HG02840 (cell line): Measurements from ENCODE around the gene KIF16B.

ENCODE experiments used
- ATAC-seq: cut with Tn5 transposase; IDR thresholded peaks from one replicate; pipeline ENCODE4 v1.9.1; 2021; ENCODE audit warnings: mild to moderate bottlenecking, moderate library complexity, moderate number of reproducible peaks; ENCODE audit not compliant: unreplicated experiment, low FRiP score

Gene KIF16B

GRCh38 chr20:16486532-16486931, 86.7 kb downstream of the KIF16B start:
- ATAC-seq = no peak

- ATAC-seq = no peak
Observed at GRCh38 chr20:16485401-16485800, 87.8 kb downstream of the KIF16B start.

- no peak for ATAC-seq
Observed at GRCh38 chr20:16483024-16483423, 90.2 kb downstream of the KIF16B start.

- ATAC-seq = no peak
Observed at GRCh38 chr20:16481977-16482376, 91.3 kb downstream of the KIF16B start.

- no peak for ATAC-seq
Observed at GRCh38 chr20:16479666-16480065, 93.6 kb downstream of the KIF16B start.

- no peak for ATAC-seq
Observed at GRCh38 chr20:16477632-16478031, 95.6 kb downstream of the KIF16B start.

- ATAC-seq = no peak
Observed at GRCh38 chr20:16476032-16476431, 97.2 kb downstream of the KIF16B start.

GRCh38 chr20:16475225-16475624, 98.0 kb downstream of the KIF16B start:
- ATAC-seq = no peak

- no peak for ATAC-seq
Observed at GRCh38 chr20:16474363-16474762, 98.9 kb downstream of the KIF16B start.

- no peak for ATAC-seq
Observed at GRCh38 chr20:16472045-16472872, 101.0 kb downstream of the KIF16B start.

- no peak for ATAC-seq
Observed at GRCh38 chr20:16469395-16469905, 103.8 kb downstream of the KIF16B start.

GRCh38 chr20:16462711-16463110, 110.5 kb downstream of the KIF16B start:
- no peak for ATAC-seq

- ATAC-seq = no peak
Observed at GRCh38 chr20:16459019-16459700, 114.1 kb downstream of the KIF16B start.

- no peak for ATAC-seq
Observed at GRCh38 chr20:16457514-16457913, 115.7 kb downstream of the KIF16B start.

- ATAC-seq = no peak
Observed at GRCh38 chr20:16455324-16455723, 117.9 kb downstream of the KIF16B start.

- ATAC-seq = no peak
Observed at GRCh38 chr20:16451982-16452381, 121.3 kb downstream of the KIF16B start.

- ATAC-seq = no peak
Observed at GRCh38 chr20:16451001-16451400, 122.2 kb downstream of the KIF16B start.

- no peak for ATAC-seq
Observed at GRCh38 chr20:16446991-16447390, 126.3 kb downstream of the KIF16B start.

GRCh38 chr20:16446246-16446645, 127.0 kb downstream of the KIF16B start:
- no peak for ATAC-seq

- no peak for ATAC-seq
Observed at GRCh38 chr20:16445482-16445881, 127.8 kb downstream of the KIF16B start.

GRCh38 chr20:16444057-16444777, 129.0 kb downstream of the KIF16B start:
- no peak for ATAC-seq
